IPS-18c (cell line): ENCODE measurements around the gene SFPQ.
"Not testable (repeated sequence)": the region's sequence is repeated elsewhere in the genome, so short reads cannot be mapped to it uniquely, and the experiment has no call there.

Experiments
- H3K4me3 ChIP-seq: 2 replicates; pipeline ENCODE4 v1.7.0; 2013; ENCODE audit warnings: low read depth, mild to moderate bottlenecking, low read length, moderate library complexity; ENCODE audit not compliant: insufficient read depth
- H3K9me3 ChIP-seq: one replicate; pipeline ENCODE4 v1.6.1; 2013; ENCODE audit warnings: mild to moderate bottlenecking, low read length, moderate library complexity; ENCODE audit not compliant: control insufficient read depth, insufficient read depth

The SFPQ gene

DNA sequence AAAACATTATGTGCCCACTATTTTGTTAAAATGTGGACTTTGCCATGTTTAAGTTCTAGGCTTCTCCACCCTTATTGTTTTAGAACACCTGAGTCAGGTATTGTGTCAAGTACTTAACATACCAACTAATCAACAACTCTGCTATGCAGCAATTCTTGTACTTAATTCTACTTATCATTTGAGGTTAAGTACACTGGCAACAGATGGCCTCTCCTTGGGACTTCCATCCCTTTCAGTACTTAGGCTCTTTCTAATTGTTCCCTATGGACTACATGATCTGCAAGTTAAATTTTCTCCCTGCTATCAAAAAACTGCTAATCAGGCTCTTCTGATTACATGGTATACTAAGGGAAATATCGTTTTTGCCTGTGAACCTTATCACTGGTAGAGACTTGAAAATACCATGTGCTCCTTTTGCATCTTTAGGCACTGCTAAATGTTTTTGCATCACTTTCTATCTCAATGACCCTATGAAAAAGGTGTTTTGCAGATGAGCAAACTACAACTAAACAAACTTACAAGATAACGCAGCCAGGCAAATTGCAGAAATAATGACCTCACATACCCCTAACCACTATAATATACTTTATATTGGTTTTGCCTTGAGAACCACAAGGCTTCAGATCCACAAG, 18.9 kb downstream of the SFPQ start:
- Histone ChIP-seq H3K4me3 (no peak overlapping the region), H3K9me3 (no peaks in the 10 kb centered on the region)

- H3K4me3 ChIP-seq = no peak overlapping the region
- no peaks in the 10 kb centered on the region for H3K9me3 ChIP-seq
Observed at GRCh38 chr1:35173491-35173890, 19.5 kb downstream of the SFPQ start.

- H3K4me3 ChIP-seq = no peak overlapping the region
Observed at GRCh38 chr1:35172022-35172421, 20.9 kb downstream of the SFPQ start.

DNA sequence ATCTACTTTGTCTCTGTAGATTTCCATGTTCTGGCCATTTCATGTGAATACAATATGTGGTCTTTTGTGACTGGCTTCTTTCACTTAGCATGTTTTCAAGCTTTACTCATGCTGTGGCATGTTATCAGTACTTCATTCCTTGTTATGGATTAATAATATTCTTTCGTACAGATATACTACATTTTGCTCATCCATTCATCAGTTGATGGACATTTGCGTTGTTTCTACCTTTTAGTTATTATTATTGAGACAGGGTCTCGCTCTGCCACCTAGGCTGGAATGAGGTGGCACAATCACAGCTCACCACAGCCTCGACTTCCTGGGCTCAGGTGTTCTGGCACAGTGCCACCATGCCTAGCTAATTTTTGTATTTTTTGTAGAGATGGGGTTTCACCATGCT, 21.4 kb downstream of the SFPQ start:
- H3K9me3 ChIP-seq = no peaks in the 10 kb centered on the region
- H3K4me3 ChIP-seq = no peak overlapping the region

More at GRCh38 chr1:35172022-35172421, 20.9 kb downstream of the SFPQ start:
- no peaks in the 10 kb centered on the region for H3K9me3 ChIP-seq

- no peak overlapping the region for H3K4me3 ChIP-seq
- H3K9me3 ChIP-seq = peaks cover 7% of the 10 kb centered on the region
Observed at GRCh38 chr1:35164893-35165292, 28.1 kb downstream of the SFPQ start.

- H3K9me3 ChIP-seq = peaks cover 2% of the 10 kb centered on the region
- H3K4me3 ChIP-seq = no peak overlapping the region
Observed at GRCh38 chr1:35151220-35151619, 41.7 kb downstream of the SFPQ start.

GRCh38 chr1:35145892-35146549, 46.9 kb downstream of the SFPQ start:
- H3K9me3 ChIP-seq, H3K4me3 ChIP-seq: not testable (repeated sequence)

- Histone ChIP-seq H3K9me3 (no peaks in the 10 kb centered on the region), H3K4me3 (no peak overlapping the region)
Observed at GRCh38 chr1:35143737-35144508, 49.0 kb downstream of the SFPQ start.

GRCh38 chr1:35142728-35143127, 50.2 kb downstream of the SFPQ start:
- not testable (repeated sequence) for H3K9me3 ChIP-seq, H3K4me3 ChIP-seq

- H3K9me3 ChIP-seq = not testable (repeated sequence)
Observed at GRCh38 chr1:35142294-35142693, 50.7 kb downstream of the SFPQ start.

DNA sequence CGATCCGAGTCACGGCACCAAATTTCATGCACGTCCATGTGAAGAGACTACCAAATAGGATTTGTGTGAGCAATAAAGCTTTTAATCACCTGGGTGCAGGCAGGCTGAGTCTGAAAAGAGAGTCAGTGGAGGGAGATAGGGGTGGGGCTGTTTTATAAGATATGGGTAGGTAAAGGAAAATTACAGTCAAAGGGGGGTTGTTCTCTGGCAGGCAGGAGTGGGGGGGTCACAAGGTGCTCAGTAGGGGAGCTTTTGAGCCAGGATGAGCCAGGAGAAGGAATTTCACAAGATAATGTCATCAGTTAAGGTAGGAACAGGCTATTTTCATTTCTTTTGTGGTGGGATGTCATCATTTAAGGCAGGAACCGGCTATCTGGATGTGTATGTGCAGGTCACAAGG, 55.4 kb downstream of the SFPQ start:
- not testable (repeated sequence) for H3K9me3 ChIP-seq, H3K4me3 ChIP-seq

More at GRCh38 chr1:35142294-35142693, 50.7 kb downstream of the SFPQ start:
- H3K4me3 ChIP-seq = not testable (repeated sequence)

DNA sequence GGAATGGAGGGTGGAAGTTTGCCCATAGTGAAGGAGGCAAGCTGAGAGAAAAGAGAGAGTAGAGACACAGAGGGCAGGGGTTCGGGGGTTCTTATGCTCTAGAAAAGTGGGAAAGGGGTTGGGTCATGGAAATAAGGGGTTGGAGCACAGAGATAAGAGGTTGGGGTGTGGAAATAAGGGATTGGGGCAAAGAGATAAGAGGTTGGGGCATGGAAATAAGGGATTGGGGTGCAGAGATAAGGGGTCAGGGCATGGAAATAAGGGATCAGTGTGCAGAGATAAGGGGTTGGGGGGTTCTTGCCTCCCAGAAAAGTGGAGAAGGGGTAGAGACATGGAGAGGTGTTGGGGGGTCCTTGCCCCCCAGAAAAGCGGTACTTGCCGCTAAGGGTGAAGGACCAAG, 56.2 kb downstream of the SFPQ start:
- no peaks in the 10 kb centered on the region for H3K9me3 ChIP-seq
- H3K4me3 ChIP-seq = no peak overlapping the region
